Cardiac muscle cell (in vitro differentiated cells and primary cell): ENCODE measurements around the gene MC1R. TPM values are rescaled to one million over a fixed set of nuclear protein-coding genes. Genes with fewer than 3 reads are reported as not detected.

ENCODE experiments used
- DNase-seq, 2 donors: peaks; one replicate each; pipeline versions ENCODE4 v3.0.0 to v3.0.0-alpha.2; 2010 to 2017; ENCODE audit warnings: low read depth in 1 of 2, low spot score in 1 of 2
- H3K27ac ChIP-seq: fragments of 200-600 bp; sonication (generic); 2 replicates; pipeline ENCODE4 v1.5.1; 2016
- H3K27me3 ChIP-seq: fragments of 200-600 bp; sonication (generic); 2 replicates; pipeline ENCODE4 v1.6.0; 2016; ENCODE audit warnings: control low read depth
- H3K36me3 ChIP-seq: fragments of 200-600 bp; sonication (generic); 2 replicates; pipeline ENCODE4 v1.5.1; 2016; ENCODE audit warnings: control low read depth
- H3K4me1 ChIP-seq: fragments of 200-600 bp; sonication (generic); 2 replicates; pipeline ENCODE4 v1.8.1; 2017; ENCODE audit warnings: low read depth, mild to moderate bottlenecking, mixed run types
- H3K4me3 ChIP-seq: fragments of 200-600 bp; sonication (generic); 2 replicates; pipeline ENCODE4 v1.5.1; 2016; ENCODE audit warnings: mild to moderate bottlenecking
- H3K9me3 ChIP-seq: fragments of 200-600 bp; sonication (generic); 2 replicates; pipeline ENCODE4 v1.5.1; 2017; ENCODE audit warnings: low read depth, mild to moderate bottlenecking, control low read depth
- CTCF ChIP-seq: IDR thresholded peaks from 2 replicates; pipeline ENCODE4 v1.5.1; 2012; ENCODE audit warnings: low read depth, mild to moderate bottlenecking, low read length
- polyA plus RNA-seq: library from polyadenylated mRNA; unstranded; fragments of >200 nt; fragmentation: Nextera tagmentation; extraction: Ambion mirVana; gene quantifications from 2 replicates; pipeline ENCODE4 v1.2.1, GENCODE V29; 2016
- total RNA-seq: library from RNA; depleted of rRNA; stranded (reverse); fragments of >200 nt; gene quantifications from 2 replicates; pipeline ENCODE4 v1.2.3, GENCODE V29; 2016

MC1R gene
- total and polyA plus RNA-seq, 2 experiments from 2014 or later: 7.7 to 9.6 TPM

DNA sequence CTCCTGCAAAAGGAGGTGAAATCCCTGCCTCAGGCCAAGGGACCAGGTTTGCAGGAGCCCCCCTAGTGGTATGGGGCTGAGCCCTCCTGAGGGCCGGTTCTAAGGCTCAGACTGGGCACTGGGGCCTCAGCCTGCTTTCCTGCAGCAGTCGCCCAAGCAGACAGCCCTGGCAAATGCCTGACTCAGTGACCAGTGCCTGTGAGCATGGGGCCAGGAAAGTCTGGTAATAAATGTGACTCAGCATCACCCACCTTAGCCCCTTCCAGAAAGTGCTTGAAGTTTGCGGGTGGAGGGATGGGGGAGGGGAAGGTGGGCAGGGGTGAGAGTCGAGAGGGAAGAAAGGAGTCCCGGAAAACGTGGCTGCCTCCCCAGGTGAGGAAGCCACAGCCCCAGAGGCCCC is 2.1 kb downstream of the MC1R start:
- H3K36me3 ChIP-seq: no peaks in the 10 kb centered on the region
- H3K27ac ChIP-seq: no peak overlapping the region
- no peaks in the 10 kb centered on the region for H3K4me1 ChIP-seq
- H3K9me3 ChIP-seq: no peaks in the 10 kb centered on the region
- TF ChIP-seq CTCF: no peak
- no peak overlapping the region for H3K4me3 ChIP-seq
- H3K27me3 ChIP-seq: peaks cover 36% of the 10 kb centered on the region
- DNase-seq: no peak

GRCh38 chr16:89921131-89921701 is 2.6 kb downstream of the MC1R start:
- no peaks in the 10 kb centered on the region for H3K36me3 ChIP-seq
- H3K9me3 ChIP-seq: no peaks in the 10 kb centered on the region
- no peak overlapping the region for H3K27ac ChIP-seq
- no peak overlapping the region for H3K4me3 ChIP-seq
- TF ChIP-seq CTCF: no peak
- no peak for DNase-seq
- no peaks in the 10 kb centered on the region for H3K4me1 ChIP-seq
- H3K27me3 ChIP-seq: peaks cover 38% of the 10 kb centered on the region

DNA sequence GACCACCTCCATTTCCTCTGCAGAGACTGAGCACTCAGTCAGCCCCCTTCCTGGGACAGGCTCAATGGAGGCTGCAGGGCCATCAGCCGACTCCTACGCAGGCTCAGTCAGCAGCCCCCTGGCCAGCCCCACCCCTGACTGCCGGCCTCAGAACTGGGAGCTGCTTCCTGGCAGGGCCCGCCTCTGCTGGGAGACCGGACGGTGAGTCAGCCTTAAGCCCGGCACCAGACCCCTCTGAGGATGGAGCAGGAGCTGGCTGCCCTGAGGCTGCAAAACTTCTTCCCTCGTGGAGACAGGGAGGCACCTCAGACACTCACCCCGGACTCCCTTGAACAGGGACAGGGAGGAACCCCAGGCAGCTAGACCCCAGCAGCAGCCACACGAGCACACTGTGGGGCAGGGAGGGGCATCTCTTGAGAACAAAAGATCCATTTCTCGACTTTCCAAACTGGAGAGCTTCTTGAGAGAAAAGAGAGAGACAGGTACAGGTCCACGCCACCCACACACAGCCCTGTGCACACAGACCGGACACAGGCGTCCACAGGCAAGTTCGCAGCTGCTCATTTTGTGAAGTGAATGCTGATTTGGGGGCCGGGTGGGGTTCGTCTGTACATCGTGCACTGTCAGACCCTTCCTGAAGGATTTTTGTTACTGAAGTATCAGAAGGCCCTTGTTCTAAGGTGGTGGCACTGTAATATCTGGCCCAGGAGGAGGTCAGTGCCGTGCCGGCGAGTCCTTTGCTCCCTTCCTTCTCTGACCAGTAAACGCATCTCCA is 3.2 kb downstream of the MC1R start:
- H3K4me1 ChIP-seq: no peaks in the 10 kb centered on the region
- no peak overlapping the region for H3K27ac ChIP-seq
- peaks cover 38% of the 10 kb centered on the region for H3K27me3 ChIP-seq
- H3K4me3 ChIP-seq: peak overlapping the region; percentile 64
- H3K36me3 ChIP-seq: no peaks in the 10 kb centered on the region
- no peaks in the 10 kb centered on the region for H3K9me3 ChIP-seq
- no peak for TF ChIP-seq CTCF
- peak; percentile 50 to 96 for DNase-seq

- Histone ChIP-seq H3K27me3 (peaks cover 38% of the 10 kb centered on the region), H3K4me1 (no peaks in the 10 kb centered on the region), H3K36me3 (no peaks in the 10 kb centered on the region), H3K4me3 (peak overlapping the region; percentile 64), H3K27ac (no peak overlapping the region), H3K9me3 (no peaks in the 10 kb centered on the region)
- DNase-seq: peak; percentile 30 to 92
- TF ChIP-seq CTCF: no peak
Measured at GRCh38 chr16:89922477-89922883, 3.8 kb downstream of the MC1R start.

- no peaks in the 10 kb centered on the region for H3K36me3 ChIP-seq
- H3K27ac ChIP-seq: no peak within 1 kb of the TSS
- peaks cover 38% of the 10 kb centered on the region for H3K27me3 ChIP-seq
- DNase-seq: peak; percentile 86 to 87
- H3K4me1 ChIP-seq: no peaks in the 10 kb centered on the region
- TF ChIP-seq CTCF: no peak
- peak within 1 kb of the TSS; percentile 64 for H3K4me3 ChIP-seq
- H3K9me3 ChIP-seq: no peaks in the 10 kb centered on the region
Measured at GRCh38 chr16:89922884-89923639, 4.4 kb downstream of the MC1R start, which contains the start of gene TUBB3. TUBB3 (plus strand) TSS chr16:89923342; CDS start chr16:89923402, 60 bp downstream.
